ENCODE data around the gene ITIH3.

Gene ITIH3

DNA sequence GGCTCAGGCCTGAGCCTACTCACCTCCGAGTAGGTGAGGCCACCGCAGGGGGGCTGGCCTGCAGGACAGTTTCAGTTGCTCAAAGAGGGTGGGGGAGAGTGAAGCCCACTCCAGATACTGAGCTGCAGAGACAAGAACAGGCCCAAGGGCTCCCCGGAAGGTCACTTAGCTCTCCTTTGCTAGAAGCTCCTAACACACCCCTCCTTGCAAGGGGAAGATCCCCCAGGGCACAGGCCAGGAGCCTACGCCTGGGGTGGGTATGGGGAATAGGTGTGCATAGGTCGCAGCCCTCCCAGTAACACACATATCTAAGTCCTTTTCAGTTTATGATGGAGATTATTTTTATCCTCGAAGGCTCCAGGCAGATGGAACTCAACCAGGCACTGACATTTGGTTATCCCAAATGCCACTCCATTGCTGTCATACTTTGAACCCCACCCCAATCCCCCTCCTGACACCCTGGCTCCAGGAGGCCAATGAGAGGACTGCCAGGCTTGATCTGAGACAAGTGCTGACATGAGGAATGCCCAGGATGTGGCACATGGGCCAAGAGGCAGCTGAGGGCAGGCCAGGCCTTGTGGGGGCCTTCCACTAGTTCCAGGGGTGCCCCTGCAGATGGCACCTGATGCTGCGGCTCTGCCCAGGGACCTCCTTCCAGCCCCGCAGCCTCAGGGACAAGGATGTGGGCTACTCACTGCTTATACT is 41.3 kb downstream of the ITIH3 start:
- TF ChIP-seq, protein P1, sequence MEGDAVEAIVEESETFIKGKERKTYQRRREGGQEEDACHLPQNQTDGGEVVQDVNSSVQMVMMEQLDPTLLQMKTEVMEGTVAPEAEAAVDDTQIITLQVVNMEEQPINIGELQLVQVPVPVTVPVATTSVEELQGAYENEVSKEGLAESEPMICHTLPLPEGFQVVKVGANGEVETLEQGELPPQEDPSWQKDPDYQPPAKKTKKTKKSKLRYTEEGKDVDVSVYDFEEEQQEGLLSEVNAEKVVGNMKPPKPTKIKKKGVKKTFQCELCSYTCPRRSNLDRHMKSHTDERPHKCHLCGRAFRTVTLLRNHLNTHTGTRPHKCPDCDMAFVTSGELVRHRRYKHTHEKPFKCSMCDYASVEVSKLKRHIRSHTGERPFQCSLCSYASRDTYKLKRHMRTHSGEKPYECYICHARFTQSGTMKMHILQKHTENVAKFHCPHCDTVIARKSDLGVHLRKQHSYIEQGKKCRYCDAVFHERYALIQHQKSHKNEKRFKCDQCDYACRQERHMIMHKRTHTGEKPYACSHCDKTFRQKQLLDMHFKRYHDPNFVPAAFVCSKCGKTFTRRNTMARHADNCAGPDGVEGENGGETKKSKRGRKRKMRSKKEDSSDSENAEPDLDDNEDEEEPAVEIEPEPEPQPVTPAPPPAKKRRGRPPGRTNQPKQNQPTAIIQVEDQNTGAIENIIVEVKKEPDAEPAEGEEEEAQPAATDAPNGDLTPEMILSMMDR (IDR thresholded peaks at IDR 0.05; ENCODE audit: insufficient read depth, missing control alignments): no peak
- DNase-seq (ENCODE audit: insufficient read length, low spot score): no peak
- FAIRE-seq: no peak

GRCh38 chr3:52836471-52836845 is 41.9 kb downstream of the ITIH3 start:
- FAIRE-seq (no peak), DNase-seq (ENCODE audit: insufficient read length, low spot score) (no peak)
- TF ChIP-seq, protein P1 (IDR thresholded peaks at IDR 0.05; ENCODE audit: insufficient read depth, missing control alignments): no peak

GRCh38 chr3:52836986-52837385 is 42.4 kb downstream of the ITIH3 start:
- TF ChIP-seq, protein P1 (IDR thresholded peaks at IDR 0.05; ENCODE audit: insufficient read depth, missing control alignments): no peak
- no peak for FAIRE-seq
- DNase-seq (ENCODE audit: insufficient read length, low spot score): no peak

DNA sequence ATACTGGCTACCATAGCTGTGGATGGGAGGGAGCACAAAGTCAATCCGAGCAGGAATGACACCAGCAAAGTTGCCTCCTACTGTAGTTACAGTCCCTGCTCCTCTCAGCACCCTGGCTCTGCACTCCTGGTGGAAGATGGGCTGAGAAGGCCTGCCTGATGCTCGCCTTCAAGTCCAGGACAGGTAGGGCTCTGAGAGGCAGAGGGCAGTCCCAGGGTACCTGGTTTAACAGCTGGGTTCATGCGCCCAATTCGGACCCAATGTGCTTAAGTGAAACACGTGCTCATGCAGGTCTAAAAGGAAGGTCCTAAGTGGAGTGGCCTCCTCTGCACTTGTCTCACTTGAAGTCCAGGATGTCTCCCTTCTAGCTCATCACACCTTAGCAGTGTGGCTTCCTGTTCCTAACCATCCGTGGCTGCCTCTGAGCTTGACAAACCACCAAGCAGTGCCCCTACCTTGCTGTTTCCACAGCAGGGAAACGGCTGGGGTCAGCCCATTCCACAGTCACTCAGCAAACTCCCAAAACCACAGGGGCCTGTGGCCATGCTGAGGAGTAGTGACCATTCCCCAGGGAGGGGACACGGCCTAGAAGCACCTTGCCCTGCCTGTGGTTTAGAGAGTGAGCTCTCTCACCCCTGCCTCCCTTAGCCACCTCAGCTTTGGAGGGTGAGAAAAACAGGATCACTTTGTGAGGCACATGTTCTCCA is 44.1 kb downstream of the ITIH3 start:
- TF ChIP-seq, protein P1 (IDR thresholded peaks at IDR 0.05; ENCODE audit: insufficient read depth, missing control alignments): no peak
- no peak for FAIRE-seq
- DNase-seq (ENCODE audit: insufficient read length, low spot score): no peak

GRCh38 chr3:52839268-52839575 is 44.6 kb downstream of the ITIH3 start:
- FAIRE-seq: no peak
- DNase-seq (ENCODE audit: insufficient read length, low spot score): no peak
- TF ChIP-seq, protein P1 (IDR thresholded peaks at IDR 0.05; ENCODE audit: insufficient read depth, missing control alignments): no peak

- FAIRE-seq (no peak), DNase-seq (ENCODE audit: insufficient read length, low spot score) (no peak)
- TF ChIP-seq, protein P1 (IDR thresholded peaks at IDR 0.05; ENCODE audit: insufficient read depth, missing control alignments): no peak
These were observed 45.4 kb downstream of the ITIH3 start for GRCh38 chr3:52839892-52840545.
